ENCODE results near the gene DRAM1.

DNA sequence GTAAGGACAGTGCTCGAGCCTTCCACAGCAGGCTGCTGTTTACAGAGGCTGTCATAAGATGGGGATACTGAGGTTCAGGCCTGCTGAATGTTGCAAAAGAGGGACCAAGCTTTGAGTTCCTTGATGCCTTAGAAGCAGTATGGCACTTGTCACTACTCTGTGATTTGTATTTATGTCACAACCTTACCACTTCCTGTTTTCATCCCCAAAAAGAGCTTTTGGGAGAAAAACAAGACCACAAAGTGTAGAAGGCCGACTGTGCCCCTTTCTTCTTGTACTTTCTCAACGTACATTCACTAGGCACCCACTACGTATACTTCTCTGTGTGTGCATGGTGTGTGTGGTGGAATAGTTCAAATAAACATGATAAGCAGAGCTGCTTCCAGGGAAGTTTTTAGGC, 90.1 kb downstream of the DRAM1 start:
- TF ChIP-seq GATA3 (IDR thresholded peaks at IDR 0.05; ENCODE audit: low read depth, low read length) (no peak), GATA2 (IDR thresholded peaks at IDR 0.05; ENCODE audit: low read depth, low read length) (no peak)

Measured in SH-SY5Y (cell line).